Activated CD8-positive, alpha-beta memory T cell treated with anti-CD3 and anti-CD28 coated beads, Interleukin-2, amount 50 U/mL, for 24 hours (primary cell): ENCODE measurements around the gene DIRAS2.
"Not testable (repeated sequence)": the region's sequence is repeated elsewhere in the genome, so short reads cannot be mapped to it uniquely, and the experiment has no call there.

Experiments
- DNase-seq: peaks from one replicate; pipeline ENCODE4 v3.0.0-alpha.2; 2020; ENCODE audit errors: extremely low read depth

Gene DIRAS2

GRCh38 chr9:90642570-90643539 lies at the start of gene DIRAS2:
Gene DIRAS2 (minus strand): TSS chr9:90642824. CDS start chr9:90613827, 28,997 bp downstream.
- DNase-seq: no peak

GRCh38 chr9:90684736-90685135 lies 42.1 kb upstream of the DIRAS2 start:
- DNase-seq: no peak

- no peak for DNase-seq
Observed at GRCh38 chr9:90684106-90684505, 41.5 kb upstream of the DIRAS2 start.

GRCh38 chr9:90680534-90680933 lies 37.9 kb upstream of the DIRAS2 start:
- no peak for DNase-seq

- no peak for DNase-seq
Observed at GRCh38 chr9:90665072-90665471, 22.4 kb upstream of the DIRAS2 start.

- DNase-seq: no peak
Observed at GRCh38 chr9:90659650-90660364, 17.2 kb upstream of the DIRAS2 start.

- no peak for DNase-seq
Observed at GRCh38 chr9:90658783-90659182, 16.2 kb upstream of the DIRAS2 start.

- DNase-seq: no peak
Observed at GRCh38 chr9:90658181-90658580, 15.6 kb upstream of the DIRAS2 start.

- not testable (repeated sequence) for DNase-seq
Observed at GRCh38 chr9:90656876-90657275, 14.3 kb upstream of the DIRAS2 start.

GRCh38 chr9:90651246-90651645 lies 8.6 kb upstream of the DIRAS2 start:
- no peak for DNase-seq

GRCh38 chr9:90647843-90648242 lies 5.2 kb upstream of the DIRAS2 start:
- no peak for DNase-seq

- no peak for DNase-seq
Observed at GRCh38 chr9:90645721-90646120, 3.1 kb upstream of the DIRAS2 start.

- DNase-seq: no peak
Observed at GRCh38 chr9:90641884-90642487, 638 bp downstream of the DIRAS2 start.

- DNase-seq: no peak
Observed at GRCh38 chr9:90641086-90641485, 1.5 kb downstream of the DIRAS2 start.

GRCh38 chr9:90640361-90640760 lies 2.3 kb downstream of the DIRAS2 start:
- DNase-seq: no peak

- DNase-seq: no peak
Observed at GRCh38 chr9:90637626-90638025, 5.0 kb downstream of the DIRAS2 start.

GRCh38 chr9:90632647-90633207 lies 9.9 kb downstream of the DIRAS2 start:
- no peak for DNase-seq

GRCh38 chr9:90631964-90632363 lies 10.7 kb downstream of the DIRAS2 start:
- DNase-seq: no peak

- DNase-seq: no peak
Observed at GRCh38 chr9:90629991-90630390, 12.6 kb downstream of the DIRAS2 start.

- no peak for DNase-seq
Observed at GRCh38 chr9:90629354-90629753, 13.3 kb downstream of the DIRAS2 start.

- DNase-seq: no peak
Observed at GRCh38 chr9:90616806-90617205, 25.8 kb downstream of the DIRAS2 start.

GRCh38 chr9:90613502-90613901 lies 29.1 kb downstream of the DIRAS2 start:
- DNase-seq: no peak
